GM18502 (cell line): ENCODE results near the gene GNB2.

Source experiments
- ATAC-seq: cut with Tn5 transposase; IDR thresholded peaks from one replicate; pipeline ENCODE4 v1.9.1; 2021; ENCODE audit warnings: mild to moderate bottlenecking; ENCODE audit not compliant: unreplicated experiment, poor library complexity

Gene GNB2

DNA sequence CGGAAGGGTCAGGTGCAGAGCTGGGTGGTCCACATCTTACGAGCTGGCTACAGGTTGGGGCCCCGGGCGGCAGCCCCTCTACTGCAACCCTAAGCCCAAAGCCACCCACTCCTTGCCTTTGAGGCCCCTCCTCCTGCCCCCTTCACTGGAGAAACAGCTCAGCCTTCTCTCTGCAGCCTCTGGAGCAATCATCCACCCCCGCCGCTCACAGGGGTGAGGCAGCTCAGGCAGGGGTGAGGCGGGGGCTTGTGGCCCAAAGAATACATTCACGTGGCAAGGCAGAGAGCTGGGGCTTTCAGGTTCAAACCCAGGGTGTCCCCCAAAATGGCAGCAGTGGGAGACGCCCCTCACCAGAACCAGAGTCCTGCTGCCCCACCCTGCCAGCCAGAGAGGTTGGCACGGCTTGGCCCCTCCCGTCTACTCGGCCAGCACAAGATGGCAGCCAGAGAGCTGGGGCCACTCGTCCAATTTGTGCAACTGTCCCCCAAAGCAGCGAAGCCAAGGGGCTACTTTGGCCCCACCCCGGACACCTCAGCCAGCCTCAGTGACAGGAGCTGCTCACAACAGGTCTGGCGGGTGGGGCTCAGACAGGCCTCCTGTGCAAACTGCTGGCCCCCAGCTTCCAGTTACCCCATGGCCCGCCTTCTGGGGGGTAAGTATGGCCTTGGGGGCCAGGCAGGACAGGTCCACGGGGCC, 7.2 kb downstream of the GNB2 start:
- no peak for ATAC-seq

DNA sequence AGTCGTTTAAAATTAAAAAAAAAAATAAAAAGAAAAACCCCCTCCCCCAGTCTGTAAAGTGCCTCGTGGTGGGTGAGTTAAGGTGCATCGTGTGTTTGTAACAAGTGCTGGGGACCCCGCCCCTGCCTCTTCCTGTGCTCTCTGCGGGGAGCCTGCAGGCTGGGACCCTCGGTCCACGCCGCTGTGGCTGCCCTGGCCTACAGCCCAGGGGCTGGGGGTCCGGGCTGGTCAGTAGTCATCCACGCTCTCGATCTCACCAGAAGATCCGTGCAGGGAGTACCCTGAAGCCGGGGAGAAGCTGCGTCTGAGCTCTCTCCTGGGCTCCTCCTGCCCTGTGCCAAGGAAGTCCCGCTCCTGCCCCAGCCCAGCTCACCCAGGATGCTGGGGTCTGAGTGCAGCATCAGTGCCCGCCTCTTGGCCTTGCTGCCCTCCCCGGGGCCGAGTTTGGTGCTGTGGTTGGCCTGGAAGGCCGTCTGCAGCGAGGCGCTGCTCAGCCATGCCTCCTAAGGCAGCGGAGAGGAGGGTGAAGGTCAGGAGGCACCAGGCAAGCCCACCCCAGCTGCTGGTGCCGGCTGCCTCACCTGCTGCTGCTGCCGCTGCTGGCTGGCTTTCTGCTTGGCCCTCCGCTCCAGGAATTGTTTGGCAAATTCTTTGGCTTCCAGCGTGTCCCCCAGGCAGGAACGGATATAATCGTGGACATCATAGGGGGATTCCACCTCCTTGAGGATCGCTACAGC, 8.1 kb downstream of the GNB2 start:
- ATAC-seq = no peak

- no peak for ATAC-seq
These were observed 8.7 kb downstream of the GNB2 start for GRCh38 chr7:100682228-100682741.

GRCh38 chr7:100682991-100683658, 9.6 kb downstream of the GNB2 start:
- ATAC-seq = no peak

GRCh38 chr7:100683659-100684533, 10.4 kb downstream of the GNB2 start:
- no peak for ATAC-seq

DNA sequence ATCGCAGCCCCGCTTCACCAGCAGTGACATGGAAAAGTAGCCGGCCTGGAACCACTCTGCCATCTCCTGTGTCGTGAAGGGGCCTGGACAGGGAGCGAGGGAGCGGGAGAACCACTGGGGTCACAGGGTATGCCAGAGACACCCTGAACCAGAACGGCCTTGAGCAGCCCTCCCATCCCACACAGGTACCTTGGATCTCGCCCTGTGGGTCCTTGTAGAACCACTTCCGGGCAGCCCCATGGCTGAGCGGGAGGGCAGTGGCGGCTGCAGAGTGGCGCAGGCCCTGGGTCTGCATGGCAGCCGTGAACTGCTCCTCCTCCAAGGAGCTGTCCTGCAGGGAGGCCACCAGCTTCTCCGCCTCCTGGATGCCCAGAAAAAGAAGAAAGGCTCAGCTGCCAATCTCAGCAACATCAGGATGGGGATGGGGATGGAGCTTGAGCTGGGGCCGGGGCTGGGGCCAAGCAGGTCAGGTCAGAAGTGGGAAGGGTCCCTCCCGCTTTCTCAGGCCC, 11.0 kb downstream of the GNB2 start:
- no peak for ATAC-seq

DNA sequence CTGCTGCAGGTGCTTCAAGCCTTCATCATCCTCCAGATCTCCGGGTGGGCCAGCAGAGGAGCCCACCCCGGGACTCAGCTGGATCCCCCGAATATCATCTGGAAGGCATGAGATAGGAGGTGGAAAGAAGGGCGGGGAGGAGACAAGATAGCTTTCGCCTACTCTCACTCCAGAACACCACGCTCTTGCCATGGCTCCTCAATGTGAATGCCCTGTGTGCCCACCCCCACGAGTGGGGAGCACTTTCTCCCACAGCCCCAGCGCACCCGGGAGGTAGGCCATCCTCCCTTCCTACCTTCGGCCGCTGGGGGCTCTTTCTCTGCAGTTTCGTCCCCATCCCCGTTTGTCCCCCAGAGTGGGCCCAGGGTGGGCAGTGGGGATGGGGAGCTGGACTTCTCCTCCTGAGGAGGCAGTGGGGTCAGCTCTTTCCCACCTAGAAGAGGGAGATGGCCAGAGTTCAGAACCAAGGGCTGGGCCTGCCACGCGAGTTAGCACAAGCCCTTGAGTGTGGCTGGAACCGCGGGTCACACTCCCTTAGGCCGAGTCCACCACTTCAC, 11.6 kb downstream of the GNB2 start:
- ATAC-seq = no peak

DNA sequence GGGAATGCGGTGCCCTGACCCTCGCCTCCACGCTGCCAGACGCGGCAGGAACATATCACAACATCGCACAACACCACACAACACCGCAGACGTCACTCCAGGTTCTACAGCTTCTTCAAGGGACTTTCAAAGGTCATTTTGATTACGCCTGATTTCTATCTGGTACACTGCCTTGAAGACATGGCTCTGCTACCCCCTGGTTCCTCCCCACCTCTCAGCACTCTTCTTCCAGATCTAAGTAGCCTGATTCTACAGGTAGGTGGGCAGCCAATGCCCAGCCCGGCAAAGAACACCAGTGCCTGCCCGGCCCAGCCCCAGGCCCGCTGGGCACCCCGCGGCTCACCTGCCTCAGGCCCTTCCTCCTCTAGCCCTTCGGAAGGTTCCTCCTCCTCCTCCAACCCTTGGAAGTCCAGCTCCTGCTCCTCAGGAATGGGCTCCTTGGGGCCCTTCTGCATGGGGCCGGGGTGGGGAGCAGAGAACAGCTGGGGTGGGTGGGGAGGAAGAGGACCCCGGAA, 12.1 kb downstream of the GNB2 start:
- no peak for ATAC-seq

GRCh38 chr7:100686201-100686821, 12.8 kb downstream of the GNB2 start:
- no peak for ATAC-seq

DNA sequence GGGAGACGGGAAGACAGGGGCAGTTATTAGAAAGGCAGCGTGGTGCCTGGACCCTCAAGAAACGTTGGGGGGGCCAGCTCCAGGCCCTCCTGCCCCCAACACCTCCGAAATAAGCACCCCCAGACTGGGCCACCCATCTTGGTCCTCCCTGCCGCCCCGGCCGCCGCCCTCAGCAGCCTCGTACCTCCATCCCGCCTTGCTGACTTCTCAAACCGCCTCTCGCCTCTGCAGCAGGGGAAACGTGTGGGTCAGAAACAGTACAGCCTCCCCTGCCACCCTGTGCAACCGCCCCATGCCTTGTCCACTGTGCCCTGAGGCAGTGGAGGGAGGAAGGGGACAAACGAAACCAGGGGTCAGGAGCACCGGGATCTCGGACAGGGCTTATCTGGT, 13.3 kb downstream of the GNB2 start:
- no peak for ATAC-seq

GRCh38 chr7:100687261-100687660, 13.7 kb downstream of the GNB2 start:
- no peak for ATAC-seq

DNA sequence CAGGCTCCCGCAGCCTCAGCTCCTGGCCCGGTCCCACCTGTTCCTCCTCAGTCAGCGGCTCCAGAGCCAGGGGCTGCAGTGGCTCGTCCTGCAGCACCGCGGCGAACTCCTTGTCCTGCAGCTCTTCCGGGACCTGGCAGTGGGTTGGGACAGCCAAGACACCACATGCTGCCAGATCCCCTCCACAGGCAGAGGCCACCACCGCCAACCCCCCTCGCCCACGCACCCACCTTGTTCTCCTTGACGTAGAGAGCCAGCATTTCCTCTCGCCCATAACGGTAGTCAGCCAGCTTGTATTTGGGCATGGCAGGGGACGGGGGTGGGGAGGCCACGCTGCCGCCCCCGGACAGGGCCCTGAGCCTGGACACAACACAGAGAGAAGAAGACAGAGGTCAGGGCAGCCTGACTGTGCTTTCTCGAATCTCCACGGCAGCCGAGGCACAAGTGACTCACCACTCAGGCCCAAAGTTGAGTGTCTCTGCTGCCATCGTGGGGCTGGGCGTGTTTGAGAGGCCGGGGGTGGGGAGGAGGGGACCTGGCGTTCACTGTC, 14.3 kb downstream of the GNB2 start:
- no peak for ATAC-seq

- no peak for ATAC-seq
These were observed 14.9 kb downstream of the GNB2 start for GRCh38 chr7:100688326-100688860.

GRCh38 chr7:100689230-100690135, 15.9 kb downstream of the GNB2 start:
- ATAC-seq = no peak

- no peak for ATAC-seq
These were observed 18.4 kb downstream of the GNB2 start for GRCh38 chr7:100691676-100692577.

DNA sequence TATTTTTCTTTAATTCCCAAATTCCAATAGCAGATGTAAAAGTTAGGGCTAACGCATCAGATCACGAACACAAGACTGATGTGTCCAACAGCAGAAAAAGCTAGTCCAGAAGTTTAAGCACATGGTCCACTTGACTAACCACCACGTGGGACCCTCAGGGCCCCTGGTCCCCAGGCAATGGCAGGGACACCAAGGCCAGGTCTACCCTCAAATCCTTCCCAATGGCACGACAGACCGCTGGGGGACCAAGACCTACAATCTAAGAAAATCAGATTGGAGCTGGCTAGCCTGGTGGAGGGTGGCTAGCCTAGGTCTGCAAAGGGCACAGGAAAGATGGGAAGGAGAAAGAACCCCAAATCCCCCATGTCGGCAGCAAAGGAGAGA, 19.0 kb downstream of the GNB2 start:
- no peak for ATAC-seq
